HL-60/S4 treated with retinoic acid at 250 ng/mL for 4 days and 3 days (cell line): Measurements from ENCODE around the gene NMT2.

Experiments
- in situ Hi-C: fragments of 300-500 bp; cut with MboI; formaldehyde crosslinking; loops from 2 replicates; pipeline ENCODE4 v1.7.0; 2022; ENCODE audit warnings: low sequenced_read_pairs

Gene NMT2

GRCh38 chr10:15099886-15100285 lies 68.6 kb downstream of the NMT2 start:
- in situ Hi-C loops: loop anchor here (25.0 kb wide), 1 partner anchor 588 kb away; no protein-coding TSS in a partner anchor

DNA sequence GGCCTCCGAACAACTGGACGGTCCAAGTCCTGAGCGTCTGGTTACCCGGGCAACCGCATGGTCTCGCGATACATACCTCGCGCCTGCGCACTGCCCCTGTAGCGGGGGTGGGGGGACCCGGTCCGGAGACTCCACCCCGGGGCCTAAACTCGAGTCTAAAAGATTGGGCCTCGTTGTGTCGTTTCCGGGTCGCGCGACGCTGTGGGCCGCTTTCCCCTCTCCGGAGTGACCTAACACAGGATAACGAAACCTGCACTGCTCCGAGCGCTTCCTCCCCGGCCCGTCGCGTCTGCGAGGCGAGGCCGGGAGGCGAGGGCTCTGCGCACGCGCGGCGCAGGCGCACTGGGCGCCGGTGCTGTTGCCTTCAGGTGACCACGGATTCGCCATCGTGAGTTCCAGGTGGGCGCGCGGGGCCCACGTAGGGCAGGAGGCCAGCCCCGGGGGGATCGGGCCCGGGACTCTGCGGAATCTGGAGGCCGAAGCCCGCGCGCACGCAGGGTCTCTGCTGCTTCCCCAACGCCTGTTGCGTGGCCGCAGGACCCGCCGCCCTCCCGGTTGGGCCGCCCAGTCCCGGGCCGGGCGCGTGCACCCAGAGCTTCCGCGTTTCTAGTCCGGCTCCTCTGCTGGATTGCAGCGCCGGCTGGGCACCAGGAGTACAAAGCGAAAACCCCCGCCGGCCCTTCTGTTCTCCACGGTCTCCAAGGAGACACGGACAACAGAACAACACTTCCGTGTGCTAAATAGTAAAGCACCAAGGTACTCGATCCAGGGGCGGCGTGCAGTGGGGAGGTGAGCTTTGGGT lies 71.3 kb downstream of the NMT2 start, which contains the start of gene RPP38:
Gene RPP38, plus strand, starts transcription at position 345 of the 802 bp plus-strand sequence. CDS start 5,960 bp downstream, outside the sequence.
- in situ Hi-C loops: no loop called here

DNA sequence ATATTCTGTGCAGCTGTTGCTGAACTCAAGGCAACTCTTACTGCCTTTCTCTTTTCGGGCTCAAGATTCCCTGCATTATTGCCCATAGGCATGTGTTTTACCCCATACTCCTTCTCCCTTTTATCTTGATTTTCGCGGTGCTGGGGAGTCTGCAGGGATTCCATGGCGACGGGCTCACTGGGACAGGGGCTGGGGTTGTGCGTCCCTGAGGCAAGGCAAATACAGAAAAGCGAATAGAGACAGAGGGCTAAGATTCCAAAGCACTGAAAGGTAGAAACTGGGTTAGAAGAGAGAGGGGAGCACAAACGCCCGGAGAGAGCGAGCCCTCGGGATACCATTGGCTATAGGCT lies 71.9 kb downstream of the NMT2 start:
- in situ Hi-C loops: no loop called here

DNA sequence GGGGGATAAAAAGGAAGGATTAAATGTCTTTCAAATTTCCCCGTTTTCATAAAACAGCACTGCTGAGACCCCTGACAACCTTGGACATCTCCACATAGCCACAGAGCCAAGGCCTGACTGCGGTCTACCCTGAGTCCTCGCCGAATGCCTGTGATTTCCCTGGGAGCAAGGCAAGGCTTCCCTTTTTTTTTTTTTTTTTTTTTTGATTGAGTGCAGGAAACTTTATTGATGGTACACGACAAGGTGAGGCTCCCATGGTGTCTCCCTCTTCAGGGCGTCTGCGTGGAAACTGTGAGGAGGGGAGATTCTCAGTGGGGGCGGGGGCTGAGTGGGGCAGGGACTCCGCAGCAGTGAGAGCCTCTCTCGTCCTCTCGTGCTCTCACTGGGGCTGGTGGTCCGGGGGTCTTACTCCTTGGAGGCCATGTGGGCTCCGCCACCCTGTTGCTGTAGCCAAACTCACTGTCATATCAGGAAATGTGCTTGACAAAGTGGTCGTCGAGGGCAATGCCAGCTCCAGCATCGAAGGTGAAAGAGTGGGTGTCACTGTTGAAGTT lies 75.6 kb downstream of the NMT2 start:
- in situ Hi-C loops: no loop called here

GRCh38 chr10:15091418-15091817 lies 77.1 kb downstream of the NMT2 start:
- in situ Hi-C loops: no loop called here

GRCh38 chr10:15088428-15089261 lies 79.8 kb downstream of the NMT2 start, which contains the start of gene ACBD7:
ACBD7 (minus strand) TSS chr10:15088776; CDS start chr10:15088728, 48 bp downstream.
- in situ Hi-C loops: no loop called here

DNA sequence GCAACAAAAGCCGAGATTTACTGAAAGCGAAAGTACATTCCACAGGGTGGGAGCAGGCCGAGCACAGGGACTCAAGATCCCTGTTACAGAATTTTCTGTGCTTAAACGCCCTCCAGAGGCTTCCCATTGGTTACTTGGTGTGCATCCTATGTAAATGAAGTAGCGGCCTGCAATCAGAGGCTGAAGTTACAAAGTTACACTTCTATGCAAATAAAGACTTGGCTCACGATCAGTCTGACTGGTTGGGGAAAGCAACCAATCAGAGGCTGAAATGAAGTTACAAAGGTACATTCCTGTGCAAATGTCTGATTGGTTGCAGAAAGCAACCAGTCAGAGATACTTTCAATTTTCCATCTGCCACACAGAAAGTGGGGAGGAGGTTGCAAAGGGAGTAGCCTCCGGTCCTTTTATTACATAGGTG lies 84.0 kb downstream of the NMT2 start:
- in situ Hi-C loops: no loop called here

DNA sequence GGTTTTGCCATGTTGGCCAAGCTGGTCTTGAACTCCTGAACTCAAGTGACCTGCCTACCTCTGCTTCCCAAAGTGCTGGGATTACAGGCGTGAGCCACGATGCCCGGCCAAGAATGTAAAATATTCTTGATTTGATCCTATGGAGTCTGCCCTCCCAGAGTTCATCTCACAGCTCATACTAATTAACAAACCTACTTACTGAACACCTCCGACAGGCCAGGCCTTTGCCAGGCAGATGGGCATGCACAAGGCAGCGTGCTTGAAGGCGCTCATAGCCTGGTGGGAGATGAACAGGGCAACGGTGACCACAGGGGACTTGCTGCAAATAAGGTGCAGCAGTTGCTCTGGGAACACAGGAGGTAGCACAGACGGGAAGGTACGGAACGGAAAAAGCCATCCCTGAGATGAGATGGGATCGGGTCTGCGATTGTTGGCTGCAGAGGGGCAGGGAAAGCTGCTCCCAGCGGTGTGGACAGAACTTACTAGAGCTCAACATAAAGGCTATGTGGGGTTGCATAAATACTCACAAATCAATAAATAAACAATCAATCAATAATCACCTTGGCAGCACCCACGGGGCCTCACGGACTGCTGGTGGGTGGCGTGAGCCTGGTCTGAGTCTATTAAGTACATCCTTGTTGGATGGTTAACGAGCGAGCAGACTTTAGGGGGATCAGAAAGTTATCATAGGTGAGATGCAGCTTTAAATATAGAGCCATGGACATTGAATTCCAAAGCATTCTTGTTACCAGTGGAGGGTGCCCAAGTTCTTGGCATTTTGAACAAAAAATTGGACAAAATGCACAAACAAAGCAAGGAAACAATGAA lies 84.6 kb downstream of the NMT2 start:
- in situ Hi-C loops: no loop called here

DNA sequence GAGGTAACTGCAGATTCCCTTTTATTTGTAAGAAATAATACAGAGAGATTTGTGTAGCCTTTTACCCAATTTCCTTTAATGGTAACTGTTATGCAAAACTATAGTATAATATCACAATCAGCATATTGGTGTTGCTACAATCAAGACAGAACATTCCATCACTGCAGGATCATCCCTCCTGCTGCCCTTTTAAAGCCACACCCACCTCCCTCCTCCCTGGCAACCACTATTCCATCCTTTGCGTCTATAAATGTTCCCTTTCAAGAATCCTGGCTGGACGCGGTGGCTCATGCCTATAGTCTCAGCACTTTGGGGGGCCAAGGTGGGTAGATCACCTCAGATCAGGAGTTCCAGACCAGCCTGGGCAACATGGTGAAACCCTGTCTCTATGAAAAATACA lies 93.1 kb downstream of the NMT2 start:
- in situ Hi-C loops: no loop called here

GRCh38 chr10:15072358-15072757 lies 96.1 kb downstream of the NMT2 start:
- in situ Hi-C loops: no loop called here

DNA sequence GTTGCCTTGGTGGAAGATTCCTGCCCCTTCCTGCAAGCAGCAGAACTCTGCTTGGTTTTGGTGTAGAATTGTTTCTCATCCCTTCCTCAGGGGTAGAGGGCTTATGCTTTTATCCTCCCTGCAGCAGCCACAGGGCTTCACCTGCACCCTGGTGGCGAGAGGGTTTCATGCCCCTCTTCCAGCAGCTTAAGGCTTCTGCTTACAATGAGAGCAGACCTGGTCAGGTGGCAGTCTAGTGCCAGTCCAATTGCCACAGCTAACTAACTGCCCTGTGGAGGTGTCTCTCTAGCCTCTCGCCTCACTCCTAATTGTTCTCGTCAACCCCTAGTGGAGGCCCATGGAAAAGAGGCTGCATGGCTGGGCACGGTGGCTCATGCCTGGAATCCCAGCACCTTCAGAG lies 99.3 kb downstream of the NMT2 start:
- in situ Hi-C loops: no loop called here

- in situ Hi-C loops: no loop called here
Measured at GRCh38 chr10:15068802-15069201, 99.7 kb downstream of the NMT2 start.

GRCh38 chr10:15067154-15067553 lies 101.3 kb downstream of the NMT2 start:
- in situ Hi-C loops: no loop called here

DNA sequence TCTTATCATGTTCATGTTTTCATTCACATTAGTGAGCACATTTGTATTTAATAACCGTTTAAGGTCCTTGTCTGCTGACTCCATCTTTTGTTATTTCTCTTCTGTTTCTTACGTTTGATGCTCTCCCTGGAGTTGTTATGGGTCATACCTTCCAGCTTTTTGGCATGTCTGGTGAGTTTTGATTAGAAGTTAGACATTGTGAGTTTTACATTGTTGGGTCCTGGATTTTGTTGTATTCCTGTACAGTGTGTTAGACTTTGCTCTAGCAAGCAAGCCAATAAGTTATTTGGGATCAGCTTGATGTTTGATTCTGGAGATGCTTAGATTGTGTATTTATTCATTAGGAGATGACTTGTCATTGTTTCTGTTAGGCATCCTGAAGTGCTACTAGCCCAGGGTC lies 107.9 kb downstream of the NMT2 start:
- in situ Hi-C loops: no loop called here

- in situ Hi-C loops: no loop called here
Measured at GRCh38 chr10:15059914-15060313, 108.6 kb downstream of the NMT2 start.

DNA sequence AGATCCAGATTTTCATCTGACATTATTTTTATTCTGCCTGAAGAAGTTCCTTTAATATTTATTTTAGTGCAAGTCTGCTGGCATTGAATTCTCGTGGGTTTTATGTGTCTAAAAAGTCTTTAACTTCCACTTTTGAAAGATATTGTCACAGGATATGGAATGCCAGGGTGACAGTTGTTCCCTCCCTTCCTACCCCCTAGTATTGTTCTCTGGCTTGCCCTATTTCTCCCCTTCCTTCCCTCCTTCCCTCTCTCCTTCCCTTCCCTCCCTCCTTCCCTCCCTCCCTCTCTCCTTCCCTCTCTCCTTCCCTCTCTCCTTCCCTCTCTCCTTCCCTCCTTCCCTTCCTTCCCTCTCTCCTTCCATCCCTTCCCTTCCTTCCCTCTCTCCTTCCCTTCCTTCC lies 109.8 kb downstream of the NMT2 start:
- in situ Hi-C loops: no loop called here
